HG02840 (cell line): ENCODE results near the gene ETFB.

ENCODE experiments used
- ATAC-seq: cut with Tn5 transposase; IDR thresholded peaks from one replicate; pipeline ENCODE4 v1.9.1; 2021; ENCODE audit warnings: mild to moderate bottlenecking, moderate library complexity, moderate number of reproducible peaks; ENCODE audit not compliant: unreplicated experiment, low FRiP score

Gene ETFB

DNA sequence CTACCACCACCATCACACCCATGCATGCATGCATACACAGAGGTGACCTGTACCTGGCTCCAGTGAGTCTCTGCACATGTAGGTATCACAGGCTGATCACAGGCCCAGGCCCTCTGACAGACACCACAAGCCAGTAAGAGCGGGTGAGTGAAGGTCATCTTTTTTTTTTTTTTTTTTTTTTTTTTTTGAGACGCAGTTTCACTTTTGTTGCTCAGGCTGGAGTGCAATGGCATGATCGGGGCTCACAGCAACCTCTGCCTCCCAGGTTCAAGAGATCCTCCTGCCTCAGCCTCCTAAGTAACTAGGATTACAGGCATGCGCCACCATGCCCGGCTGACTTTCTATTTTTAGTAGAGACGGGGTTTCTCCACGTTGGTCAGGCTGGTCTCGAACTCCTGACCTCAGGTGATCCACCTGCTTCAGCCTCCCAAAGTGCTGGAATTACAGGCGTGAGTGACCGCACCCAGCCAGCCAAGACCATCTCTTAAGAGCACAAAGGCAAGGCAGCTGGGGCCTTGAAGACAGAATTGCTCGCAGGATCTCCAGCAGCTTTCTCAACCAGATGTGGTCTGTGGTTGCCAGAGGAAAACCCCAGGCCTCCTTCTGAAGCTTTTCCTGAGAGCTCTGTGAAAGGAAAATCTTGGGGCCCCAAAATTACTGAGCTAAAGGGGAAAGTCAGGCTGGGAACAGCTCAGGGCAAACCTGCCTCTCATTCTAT is 9.5 kb upstream of the ETFB start:
- ATAC-seq = no peak

DNA sequence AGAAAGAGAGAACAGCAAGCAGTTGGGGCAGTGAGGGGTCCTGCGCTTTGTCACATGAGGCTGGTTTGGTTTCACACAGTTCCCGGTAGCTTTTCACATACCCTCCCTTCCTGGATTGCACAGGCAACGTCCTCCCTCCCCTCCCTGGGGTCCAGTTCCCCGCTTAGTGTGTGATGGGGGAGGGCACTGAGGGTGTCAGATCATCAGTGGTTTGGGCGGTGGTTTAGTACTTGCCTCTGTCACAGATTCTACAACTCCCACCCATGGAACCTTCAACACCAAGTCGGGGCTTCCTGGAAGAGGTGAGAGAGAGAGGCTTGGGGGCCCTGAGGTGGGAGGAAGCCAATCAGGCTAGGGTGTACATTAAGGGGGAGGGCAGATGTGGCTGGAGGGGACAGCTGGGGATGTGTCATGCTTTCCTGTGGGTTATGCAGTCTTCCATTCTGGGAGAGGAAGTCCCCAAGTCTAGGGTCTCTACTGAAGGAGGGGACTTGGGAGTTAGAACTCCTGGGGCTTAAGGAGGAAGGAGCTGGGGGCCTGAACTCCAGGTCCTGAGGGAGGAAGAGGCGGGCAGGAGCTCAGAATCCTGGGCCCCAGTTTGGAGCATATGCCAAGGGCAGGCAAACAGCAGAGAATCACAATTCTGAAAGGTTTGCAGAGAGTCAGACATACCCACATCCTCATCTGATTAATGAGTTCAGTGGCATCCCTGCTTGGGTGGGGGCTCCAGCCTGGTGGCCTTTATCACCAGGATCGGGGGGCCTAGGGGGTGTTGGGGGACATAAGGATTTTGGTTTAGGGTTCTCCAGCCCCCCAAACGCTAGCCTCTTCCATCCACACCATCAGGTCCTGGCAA is 6.7 kb upstream of the ETFB start, which contains the start of gene NKG7:
Gene NKG7 (minus strand): TSS at position 6 of the 856 bp plus-strand sequence. CDS start 119 bp downstream, outside the sequence.
- no peak for ATAC-seq

DNA sequence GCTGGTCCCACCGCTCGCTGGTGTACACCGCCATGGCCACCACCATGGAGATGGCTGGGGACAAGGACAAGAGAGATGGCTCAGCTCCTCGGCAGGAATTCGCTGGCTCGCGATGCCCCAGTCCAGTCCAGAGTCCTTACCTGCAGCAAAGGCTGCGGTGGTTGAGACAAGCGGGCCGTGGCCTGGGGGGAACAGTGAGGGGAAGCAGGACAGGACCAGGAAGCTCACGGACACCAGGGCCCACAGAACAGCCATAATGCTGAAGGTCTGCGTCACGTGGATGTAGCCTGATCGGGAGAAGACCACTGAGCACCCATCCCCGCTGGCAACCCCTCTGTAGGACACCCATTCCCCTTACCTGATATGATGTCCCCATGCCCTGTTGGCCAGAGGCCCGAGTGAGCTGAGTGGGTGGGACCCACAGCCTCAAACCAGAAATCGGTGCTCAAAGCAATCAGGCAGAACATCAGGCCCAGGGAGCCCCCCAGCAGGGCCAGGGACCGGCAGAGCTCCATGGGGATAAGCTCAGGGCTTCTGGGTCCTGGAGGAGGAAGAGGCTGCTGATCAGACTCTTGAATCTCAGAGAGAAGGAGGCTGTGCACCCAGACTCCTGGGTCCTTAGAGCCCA is 5.9 kb upstream of the ETFB start:
- no peak for ATAC-seq

DNA sequence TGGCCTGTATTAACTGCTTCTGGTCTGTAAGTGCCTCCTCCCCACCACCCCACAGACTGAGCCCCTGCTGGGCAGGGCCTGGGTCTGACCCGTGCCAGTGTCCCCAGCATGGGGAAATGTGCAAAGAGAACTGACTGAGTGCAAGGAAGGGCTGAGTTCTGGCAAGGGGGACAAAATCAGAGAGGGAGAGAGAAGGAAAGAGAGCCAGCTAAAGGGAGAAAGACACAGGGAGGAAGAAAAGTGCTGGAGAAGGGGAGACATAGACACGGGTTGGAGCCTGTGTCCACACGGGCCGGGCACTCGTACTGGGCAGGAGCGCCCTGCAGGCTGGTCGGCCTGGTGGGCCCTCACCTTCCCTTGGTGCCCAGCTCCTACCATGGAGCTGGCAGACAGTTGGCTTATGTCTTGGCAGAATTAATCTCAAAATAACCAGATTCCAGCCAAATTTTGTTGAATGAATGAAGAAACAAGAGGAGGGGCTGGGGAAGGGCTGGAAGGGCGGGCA is 5.0 kb upstream of the ETFB start:
- no peak for ATAC-seq

DNA sequence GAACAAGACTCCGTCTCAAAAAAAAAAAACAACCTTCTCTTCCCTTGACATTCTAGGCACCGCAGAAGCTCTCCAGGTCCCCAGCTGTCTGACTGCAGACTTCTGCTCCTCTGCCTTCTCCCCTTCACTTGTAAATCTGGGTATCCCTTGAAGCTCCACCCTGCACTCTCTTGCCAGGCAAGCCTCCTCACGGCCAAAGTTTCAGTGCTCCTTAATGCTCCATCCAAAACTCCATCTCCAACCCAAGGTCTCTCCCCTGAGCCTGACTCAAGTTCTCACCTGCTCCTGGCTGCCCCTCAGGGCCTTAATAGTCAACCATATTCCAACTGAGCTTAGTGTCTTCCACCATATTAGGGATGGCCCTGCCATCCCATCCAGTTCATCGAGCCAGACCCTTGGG is 4.0 kb upstream of the ETFB start:
- ATAC-seq = no peak

DNA sequence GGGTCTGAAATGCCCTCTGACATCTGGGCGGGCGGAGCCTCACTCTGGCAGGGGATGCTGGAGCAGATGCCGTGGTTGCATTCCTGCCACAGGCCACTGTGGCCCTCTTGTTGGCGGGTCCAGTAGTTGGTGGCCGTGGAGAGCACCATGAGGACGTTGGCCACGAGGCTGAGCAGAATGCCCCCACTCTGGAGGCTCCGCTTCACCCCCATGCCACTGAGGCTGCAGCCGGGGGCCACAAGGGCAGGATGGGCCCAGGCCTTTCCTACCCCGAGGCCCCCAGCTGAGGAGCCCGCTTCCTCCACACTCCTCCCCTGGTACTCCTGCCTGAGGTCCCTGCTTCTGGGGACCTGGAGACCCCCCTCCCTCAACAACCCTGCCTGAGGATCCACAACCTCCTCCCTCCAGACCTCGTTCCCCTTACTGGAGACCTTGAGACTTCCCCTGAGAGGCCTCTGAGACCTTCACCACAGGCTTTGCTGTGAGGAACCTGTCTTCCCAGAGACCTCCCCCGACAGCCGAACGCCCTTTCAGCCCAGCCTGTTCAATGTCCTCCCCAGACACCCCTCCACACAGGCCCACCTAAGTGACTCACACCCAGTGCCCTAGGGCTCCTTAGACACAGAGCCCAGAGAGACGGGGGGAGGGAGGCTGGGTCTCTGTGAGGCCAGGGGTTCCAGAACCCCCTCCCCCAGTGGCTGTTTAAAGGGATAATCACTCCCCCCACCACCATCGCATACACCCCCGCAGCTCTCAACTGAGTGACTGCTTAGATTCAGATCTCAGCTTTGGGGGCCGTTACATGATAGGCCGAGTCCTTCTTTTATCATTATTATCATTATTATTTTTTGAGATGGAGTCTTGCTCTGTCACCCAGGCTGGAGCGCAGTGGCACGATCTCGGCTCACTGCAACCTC is 2.4 kb upstream of the ETFB start, which contains the start of gene CLDND2:
Gene CLDND2 (minus strand): TSS at position 638 of the 917 bp plus-strand sequence. CDS start 426 bp downstream, at position 212.
- no peak for ATAC-seq

DNA sequence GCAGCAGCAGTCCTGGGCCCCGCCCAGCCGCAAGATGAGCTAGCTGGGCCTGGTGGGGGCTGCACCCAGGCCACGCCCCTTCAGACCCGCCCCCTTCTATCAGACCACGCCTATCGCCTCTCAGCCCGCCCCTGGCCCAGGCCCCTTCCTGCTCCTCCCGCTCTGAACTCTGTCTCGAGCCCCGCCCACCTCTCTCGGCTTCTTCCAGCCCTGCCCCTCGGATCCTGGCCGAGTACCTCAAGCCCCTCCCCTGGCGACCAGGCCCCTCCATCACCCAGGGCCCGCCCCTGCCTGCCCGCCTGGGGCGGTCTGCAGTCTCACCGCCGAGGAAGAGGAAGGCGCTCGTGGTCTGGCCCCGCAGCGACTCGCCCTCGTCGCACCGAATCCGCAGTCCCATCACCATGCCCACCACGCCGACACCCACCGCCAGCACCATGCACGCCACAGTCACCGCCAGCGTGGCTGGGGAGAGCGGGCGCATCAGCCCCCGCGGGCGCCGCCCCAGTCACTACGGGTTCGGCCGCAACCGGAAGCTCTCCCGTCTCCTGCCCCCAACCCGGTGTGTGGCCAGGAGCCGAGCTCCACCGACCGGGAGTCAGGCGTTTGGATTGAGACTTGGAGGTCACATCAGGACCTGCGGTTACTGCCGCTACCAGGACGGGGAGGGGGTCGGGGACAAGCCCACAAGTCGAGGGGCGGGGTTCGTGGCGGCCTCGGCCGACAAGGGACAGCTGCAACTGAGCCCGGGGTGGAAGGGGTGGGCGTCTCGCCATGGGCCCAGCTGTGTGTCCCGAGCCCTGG is 1.6 kb upstream of the ETFB start:
- ATAC-seq = peak; percentile 62

DNA sequence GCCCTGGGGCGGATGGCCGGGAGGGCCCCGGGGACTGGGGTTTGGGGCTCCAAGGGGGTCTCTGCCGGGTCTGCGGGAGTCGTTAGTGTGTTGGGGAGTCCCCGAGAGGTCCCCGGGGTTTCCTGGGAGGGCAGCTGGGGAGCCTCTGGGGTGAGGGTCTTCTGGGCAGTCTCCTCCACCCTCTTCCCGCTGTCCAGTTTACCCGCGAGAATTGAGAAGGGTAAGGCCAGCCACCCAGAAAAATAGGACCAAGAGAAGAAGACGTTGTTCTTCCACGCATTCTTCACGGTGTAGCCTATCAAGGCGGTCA is 1.0 kb upstream of the ETFB start:
- no peak for ATAC-seq

DNA sequence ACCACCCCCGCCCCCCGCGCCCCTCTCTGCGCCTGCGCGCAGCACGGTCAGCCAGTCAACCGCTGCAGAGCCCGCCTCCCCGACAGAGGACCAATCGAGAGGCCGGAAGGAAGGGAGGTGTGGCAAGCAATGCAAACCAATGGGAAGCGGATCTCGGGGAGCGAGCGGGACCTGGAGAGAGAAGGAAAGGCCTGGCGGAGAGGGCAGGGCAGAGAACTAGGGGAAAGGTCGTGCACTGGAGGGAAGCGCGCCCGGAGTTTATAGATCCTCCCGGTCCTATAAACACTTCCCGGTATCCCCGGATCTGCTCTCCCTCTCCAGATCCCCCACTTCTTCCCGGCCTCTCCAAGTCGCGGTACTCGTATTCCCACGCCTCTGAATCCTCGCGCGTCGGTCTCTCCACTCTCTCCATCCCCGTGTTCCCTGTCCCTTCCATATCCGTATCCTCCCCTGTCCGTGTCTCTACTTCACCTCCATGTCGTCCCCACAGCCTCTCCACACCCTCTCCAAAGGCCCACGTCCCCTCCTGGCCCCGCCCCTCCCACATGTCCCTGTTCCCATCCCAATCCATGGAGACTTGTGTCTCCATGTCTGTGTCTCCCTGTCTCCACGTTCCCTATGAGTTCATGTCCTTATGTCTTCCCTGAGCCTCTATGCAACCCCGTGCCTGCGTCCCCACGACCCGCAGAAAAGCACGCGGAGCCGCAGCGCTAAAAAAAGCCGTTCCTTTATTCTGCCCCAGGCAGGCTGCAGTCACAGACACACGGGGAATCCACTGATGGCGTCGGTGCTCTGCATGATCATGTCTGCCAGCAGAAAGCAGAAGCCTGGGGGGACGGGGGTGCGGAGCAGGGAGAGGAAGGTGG is 434 bp upstream of the ETFB start:
- peak; percentile 58 for ATAC-seq

DNA sequence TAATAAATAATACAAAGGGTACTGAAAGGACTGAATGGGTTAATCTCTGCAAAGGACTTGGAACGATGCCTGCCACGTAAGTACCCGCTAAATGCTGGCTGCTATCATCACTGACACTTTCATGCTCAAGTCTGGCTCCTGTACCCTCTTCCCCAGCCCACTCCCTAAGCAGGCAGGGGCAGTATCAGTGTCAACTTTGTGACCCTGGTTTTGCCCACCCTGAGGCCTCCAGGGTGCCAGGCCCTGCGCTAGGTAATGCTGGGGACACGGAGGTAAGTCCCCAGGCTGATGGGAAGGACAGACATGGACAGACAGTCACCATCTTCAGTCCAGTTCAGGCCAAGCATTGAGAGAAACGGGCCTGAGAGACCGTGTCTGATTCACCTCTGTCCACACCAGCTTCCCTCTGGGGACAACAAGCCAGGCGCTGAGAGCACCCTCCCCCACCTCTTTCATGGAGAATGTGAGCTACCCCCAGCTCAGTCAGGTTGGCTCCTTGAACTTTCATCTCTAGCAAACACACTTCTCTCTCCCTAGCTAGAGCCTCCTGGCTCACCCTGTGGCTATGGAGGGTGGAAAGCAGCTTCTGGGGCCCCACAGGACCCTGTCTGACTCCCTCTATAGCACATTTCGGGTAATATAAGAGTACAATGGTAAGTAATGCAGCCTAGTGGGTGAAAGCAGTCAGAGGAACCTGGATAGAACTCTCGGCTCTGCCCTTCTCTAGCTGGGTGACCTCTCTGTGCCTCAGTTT is 800 bp downstream of the ETFB start:
- no peak for ATAC-seq

DNA sequence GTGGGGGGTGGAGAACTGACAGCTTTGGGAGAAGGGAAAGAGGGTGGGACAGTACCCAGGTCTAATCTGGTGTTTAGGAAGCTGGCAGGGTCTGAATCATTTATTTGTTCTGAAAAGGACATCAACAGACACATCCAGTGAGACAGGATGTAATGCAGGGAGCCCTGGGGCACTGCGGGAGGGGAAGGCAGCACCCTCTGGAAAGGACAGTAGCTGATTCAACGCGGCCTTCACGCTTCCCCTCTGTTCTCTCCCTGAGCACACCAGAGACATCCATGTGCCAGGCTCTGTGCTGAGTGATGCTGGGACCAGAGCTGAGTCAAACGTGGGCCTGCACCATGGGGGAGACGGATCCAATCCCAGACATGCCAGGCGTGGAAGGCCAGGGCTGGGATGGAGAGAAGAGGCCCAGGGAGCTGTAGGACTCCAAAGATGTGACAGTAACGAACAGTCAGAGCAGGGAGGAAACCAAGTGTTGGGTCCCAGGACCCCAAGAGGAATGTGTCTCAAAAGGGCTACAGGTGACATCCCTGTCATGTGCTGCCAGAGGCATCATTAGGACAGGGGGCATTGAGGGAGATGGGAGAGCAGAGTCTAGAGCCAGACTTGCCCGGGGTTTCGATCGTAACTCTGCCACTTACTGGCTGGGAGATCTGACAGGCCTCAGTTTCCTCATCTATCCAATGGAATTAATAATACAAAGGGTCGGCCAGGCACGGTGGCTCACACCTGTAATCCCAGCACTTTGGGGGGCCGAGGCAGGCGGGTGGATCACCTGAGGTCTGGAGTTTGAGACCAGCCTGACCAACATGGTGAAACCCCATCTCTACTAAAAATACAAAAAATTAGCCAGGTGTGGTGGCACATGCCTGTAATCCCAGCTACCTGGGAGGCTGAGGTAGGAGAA is 1.7 kb downstream of the ETFB start:
- no peak for ATAC-seq

DNA sequence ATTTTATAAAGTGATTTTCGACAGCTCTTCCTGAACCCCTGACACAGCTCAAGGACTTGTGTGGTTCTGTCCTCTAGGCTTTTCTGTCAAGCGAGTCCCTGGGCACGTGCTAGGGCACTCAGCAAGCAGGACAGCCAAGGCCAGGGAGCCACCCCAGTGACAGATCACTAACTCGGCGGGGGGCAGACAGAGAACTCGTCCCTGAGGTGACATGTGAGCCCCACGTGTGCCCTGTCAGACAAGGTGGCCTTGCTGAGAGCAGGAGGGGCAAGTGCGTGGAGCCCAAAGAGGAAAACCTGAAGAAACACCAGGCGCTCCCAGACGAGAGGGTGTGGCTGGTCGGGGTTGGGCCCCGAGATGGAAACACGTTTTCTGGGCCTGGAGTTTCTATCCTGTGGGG is 4.9 kb downstream of the ETFB start:
- ATAC-seq = no peak

DNA sequence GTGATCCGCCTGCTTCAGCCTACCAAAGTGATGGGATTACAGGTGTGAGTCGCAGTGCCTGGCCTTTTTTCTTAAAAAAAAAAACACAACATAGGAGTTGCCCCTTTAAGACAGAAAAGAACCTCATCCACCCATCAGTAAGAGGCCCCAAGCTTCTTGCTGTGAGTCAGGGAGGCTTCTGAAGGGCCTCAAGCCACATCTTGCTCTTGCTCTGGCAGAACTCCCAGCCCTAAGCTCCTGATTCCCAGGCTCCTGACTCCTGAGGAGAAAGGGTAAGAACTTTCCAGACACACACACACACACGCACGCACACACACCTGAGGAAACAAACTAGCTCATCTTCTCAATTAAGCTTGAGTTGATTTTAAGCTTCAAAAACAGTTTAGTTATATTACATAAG is 6.9 kb downstream of the ETFB start:
- no peak for ATAC-seq

DNA sequence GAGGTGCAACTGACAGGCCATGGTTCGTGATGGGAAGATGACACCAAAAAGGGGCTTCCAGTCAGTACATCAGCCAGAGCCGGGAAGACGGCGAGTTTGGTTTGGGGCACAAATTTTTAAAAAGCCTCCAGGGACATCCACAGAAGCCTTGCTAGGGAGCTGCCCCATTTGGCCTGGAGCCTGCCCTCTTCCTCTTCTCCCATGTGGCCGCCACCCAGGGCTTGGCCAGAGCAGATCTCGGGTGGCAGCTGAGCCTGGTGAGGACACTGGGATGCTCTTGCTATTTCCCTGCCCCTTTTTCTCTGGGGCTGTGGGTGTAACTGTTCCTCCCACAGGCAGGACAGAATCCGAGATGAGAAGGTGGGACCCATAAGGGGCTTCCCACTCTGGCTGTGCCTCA is 8.2 kb downstream of the ETFB start:
- no peak for ATAC-seq

DNA sequence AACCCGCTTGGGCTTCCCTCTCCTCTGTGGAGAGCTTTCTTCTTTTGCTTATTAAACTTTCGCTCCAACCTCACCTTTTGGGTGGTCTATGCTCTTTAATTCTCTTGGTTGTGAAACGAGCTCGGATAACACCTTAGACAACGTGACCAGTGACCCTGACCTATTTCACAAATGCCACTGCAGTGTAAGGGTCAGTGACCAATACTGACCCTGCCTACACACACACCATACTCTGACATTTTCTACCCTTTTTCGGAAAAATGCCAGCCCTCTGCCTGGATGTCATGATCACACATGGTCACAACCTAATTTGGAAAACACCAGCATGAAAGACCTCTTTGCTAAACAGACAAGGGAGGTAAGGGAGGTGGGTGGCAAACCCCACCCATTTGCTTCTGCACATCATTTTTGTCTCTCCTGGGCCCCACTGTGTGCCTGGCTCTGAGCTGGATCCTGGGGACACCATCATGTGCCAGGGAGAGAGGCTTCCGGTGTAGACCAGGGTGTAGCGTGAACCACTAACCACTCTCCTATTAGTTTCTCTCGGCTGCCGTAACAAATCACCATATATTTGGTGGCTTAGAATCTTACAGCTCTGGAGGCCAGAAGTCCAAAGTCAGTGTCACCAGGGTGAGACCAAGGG is 9.9 kb downstream of the ETFB start:
- no peak for ATAC-seq

DNA sequence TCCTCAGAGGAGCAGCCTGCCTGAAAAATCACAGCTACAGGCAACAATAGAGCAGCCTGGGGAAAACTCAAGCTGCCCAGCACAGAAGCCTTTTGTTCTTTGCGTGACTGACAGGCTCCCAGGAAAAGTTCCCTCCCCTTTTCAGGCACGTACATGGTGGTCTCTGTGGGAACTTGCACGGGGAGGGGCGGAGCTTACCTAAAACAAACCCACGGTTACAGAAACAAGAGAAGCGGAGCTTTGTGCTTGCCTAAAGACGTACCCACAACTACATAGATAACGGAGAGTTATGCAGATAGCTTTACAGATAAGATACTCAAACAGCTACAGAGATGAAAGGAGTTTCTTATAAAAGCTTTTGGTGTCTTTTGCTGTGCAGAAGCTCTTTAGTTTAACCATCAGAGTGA is 11.4 kb downstream of the ETFB start:
- no peak for ATAC-seq
